Astrocyte (in vitro differentiated cells and primary cell): ENCODE data around the gene CSAD.

Source experiments
- CTCF ChIP-seq: IDR thresholded peaks from 2 replicates; pipeline ENCODE4 v1.5.1; 2011; ENCODE audit warnings: low read depth, mild to moderate bottlenecking, inconsistent platforms, low read length, moderate library complexity; ENCODE audit not compliant: insufficient read depth
- EZH2 ChIP-seq: IDR thresholded peaks from 2 replicates; pipeline ENCODE4 v1.6.1; 2012; ENCODE audit warnings: mild to moderate bottlenecking, low read length, inconsistent platforms; ENCODE audit not compliant: insufficient read depth

GRCh38 chr12:53124352-53124723 lies 56.4 kb downstream of the CSAD start:
- TF ChIP-seq CTCF: no peak
- no peak for TF ChIP-seq EZH2
